Right atrium auricular region (tissue), 2 donors: ENCODE measurements around the gene HMX2. TPM values are rescaled to one million over a fixed set of nuclear protein-coding genes. Genes with fewer than 3 reads are reported as not detected.

Experiments
- DNase-seq: peaks from one replicate; pipeline ENCODE4 v3.0.0-alpha.2; 2019; ENCODE audit warnings: low spot score
- H3K27ac ChIP-seq, 2 donors: fragments of 200-600 bp; sonication (generic); 1 replicate in 1 of 2; 2 replicates in 1 of 2; pipeline ENCODE4 v1.5.1; 2016 to 2019
- H3K27me3 ChIP-seq, 2 donors: fragments of 200-600 bp; sonication (generic); one replicate each; pipeline versions ENCODE4 v1.5.1 to v1.6.0; 2017 to 2019
- H3K36me3 ChIP-seq: fragments of 200-600 bp; sonication (generic); one replicate; pipeline ENCODE4 v1.5.1; 2016
- H3K4me1 ChIP-seq, 2 donors: fragments of 200-600 bp; sonication (generic); one replicate each; pipeline versions ENCODE4 v1.5.1 to v1.6.0; 2017 to 2019
- H3K4me3 ChIP-seq, 2 donors: fragments of 200-600 bp; sonication (generic); 1 replicate in 1 of 2; 2 replicates in 1 of 2; pipeline ENCODE4 v1.5.1; 2017 to 2019; ENCODE audit warnings: mild to moderate bottlenecking in 1 of 2, moderate library complexity in 1 of 2
- H3K9me3 ChIP-seq, 2 donors: fragments of 200-600 bp; sonication (generic); one replicate each; pipeline ENCODE4 v1.5.1; 2019
- CTCF ChIP-seq, 2 donors: fragments of 200-600 bp; sonication (generic); IDR thresholded peaks; one replicate each; pipeline ENCODE4 v1.5.1; 2019; ENCODE audit warnings: antibody characterized with exemption in 2 of 2
- total RNA-seq, 2 donors: library from RNA; depleted of rRNA; stranded (reverse); fragments of >200 nt; gene quantifications; one replicate each; pipeline ENCODE4 v1.1.0, GENCODE V29; 2016

HMX2 gene
- total RNA-seq: not detected

- TF ChIP-seq CTCF (IDR thresholded peaks at IDR 0.05): no peak
- H3K9me3 ChIP-seq: no peaks in the 10 kb centered on the region
- no peak within 1 kb of the TSS for H3K27ac ChIP-seq
- H3K4me3 ChIP-seq: no peak within 1 kb of the TSS
- no peaks in the 10 kb centered on the region for H3K36me3 ChIP-seq
- peaks cover 88 to 89% of the 10 kb centered on the region in 2 donors for H3K27me3 ChIP-seq
- H3K4me1 ChIP-seq: peaks cover 0 to 58% of the 10 kb centered on the region in 2 donors
- no peak for DNase-seq
Observed at GRCh38 chr10:123147635-123148413, at the start of gene HMX2. Gene HMX2, plus strand, starts transcription at chr10:123148136. Its CDS starts 243 bp downstream, at chr10:123148379.

DNA sequence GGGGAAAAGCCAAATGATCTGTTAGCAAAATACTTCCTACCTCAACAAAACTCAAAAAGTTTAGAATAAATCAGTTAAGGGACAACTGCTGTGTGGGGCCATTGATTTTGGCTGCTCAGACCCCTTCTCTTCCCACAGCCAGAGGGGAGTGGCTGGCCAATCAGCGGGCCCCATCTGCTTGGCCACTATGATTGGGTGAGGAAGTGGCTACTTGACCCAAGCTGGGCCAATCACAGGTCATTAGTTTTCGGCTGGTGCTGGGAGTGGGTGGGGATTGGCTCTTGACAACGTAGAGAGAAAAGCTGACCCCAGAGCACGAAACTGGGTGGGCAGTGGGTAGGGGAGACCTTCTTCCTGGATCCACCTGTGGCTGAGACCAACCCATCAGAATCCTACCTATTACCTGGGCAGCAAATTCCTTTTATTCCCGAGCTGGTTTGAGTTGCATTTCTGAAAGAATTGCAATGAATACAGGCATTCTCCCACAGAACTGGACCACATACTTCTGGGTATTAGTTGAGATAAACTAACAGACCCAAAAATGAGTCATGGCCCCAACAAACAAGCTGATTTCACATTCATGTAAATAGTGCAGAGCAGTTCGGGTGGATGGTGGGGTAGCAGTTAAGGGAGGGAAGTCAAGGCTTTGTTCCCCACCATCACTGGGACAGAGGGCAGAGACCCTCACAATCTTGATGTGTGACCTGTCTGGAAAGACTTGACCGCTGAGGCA is 47.7 kb upstream of the HMX2 start:
- Histone ChIP-seq H3K36me3 (no peaks in the 10 kb centered on the region), H3K27ac (no peak overlapping the region), H3K4me1 (no peaks in the 10 kb centered on the region), H3K27me3 (no peaks in the 10 kb centered on the region), H3K9me3 (no peaks in the 10 kb centered on the region), H3K4me3 (no peak overlapping the region)
- no peak for DNase-seq
- TF ChIP-seq CTCF (IDR thresholded peaks at IDR 0.05): no peak

DNA sequence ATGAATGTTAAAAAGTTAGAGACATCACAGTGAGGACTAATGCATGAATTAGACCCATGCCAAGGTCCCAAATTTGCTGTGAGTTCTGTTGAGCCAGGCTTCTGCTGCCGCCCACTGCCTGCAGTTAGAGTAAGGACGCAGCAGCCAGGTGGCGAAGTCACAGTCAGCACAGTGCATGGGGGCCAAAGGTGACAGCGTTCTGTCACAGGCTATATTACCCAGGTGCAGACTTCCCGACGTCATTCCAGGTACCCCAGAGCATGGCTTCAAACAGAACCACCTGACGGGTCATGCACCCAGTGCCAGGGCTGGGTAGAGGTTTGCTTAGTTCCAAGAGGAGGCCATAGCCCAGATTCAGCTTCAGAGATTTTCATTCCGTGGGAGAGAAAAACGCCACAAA is 46.1 kb upstream of the HMX2 start:
- no peaks in the 10 kb centered on the region for H3K36me3 ChIP-seq
- H3K4me3 ChIP-seq: no peak overlapping the region
- DNase-seq: no peak
- TF ChIP-seq CTCF (IDR thresholded peaks at IDR 0.05): no peak
- H3K9me3 ChIP-seq: no peaks in the 10 kb centered on the region
- no peak overlapping the region for H3K27ac ChIP-seq
- no peaks in the 10 kb centered on the region for H3K4me1 ChIP-seq
- H3K27me3 ChIP-seq: no peaks in the 10 kb centered on the region

DNA sequence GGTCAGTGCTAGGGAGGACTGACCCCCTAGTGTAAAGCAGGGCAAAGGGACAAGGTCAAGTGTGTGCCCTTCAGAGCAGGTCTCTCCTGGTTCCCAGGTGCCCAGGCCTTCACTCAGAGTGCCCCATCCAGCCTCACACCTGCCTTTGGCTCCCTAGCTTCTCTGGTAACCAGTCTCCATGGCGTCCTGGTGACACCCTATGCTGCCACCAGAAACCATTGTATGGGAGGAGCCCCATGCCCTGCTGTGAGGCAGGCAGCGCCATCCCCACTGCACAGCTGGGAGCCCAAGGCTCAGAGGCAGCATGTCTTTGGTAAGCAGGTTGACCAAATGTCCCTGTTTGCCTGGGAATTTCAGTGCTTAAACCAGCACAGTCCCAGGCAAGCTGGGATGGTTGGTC is 45.3 kb upstream of the HMX2 start:
- no peak for DNase-seq
- Histone ChIP-seq H3K9me3 (no peaks in the 10 kb centered on the region), H3K4me1 (no peaks in the 10 kb centered on the region), H3K27me3 (no peaks in the 10 kb centered on the region), H3K27ac (no peak overlapping the region), H3K36me3 (no peaks in the 10 kb centered on the region), H3K4me3 (no peak overlapping the region)
- TF ChIP-seq CTCF (IDR thresholded peaks at IDR 0.05): no peak

GRCh38 chr10:123103944-123104343 is 44.0 kb upstream of the HMX2 start:
- no peaks in the 10 kb centered on the region for H3K4me1 ChIP-seq
- TF ChIP-seq CTCF (IDR thresholded peaks at IDR 0.05): no peak
- H3K4me3 ChIP-seq: no peak overlapping the region
- H3K36me3 ChIP-seq: no peaks in the 10 kb centered on the region
- no peak overlapping the region for H3K27ac ChIP-seq
- no peak for DNase-seq
- no peaks in the 10 kb centered on the region for H3K27me3 ChIP-seq
- no peaks in the 10 kb centered on the region for H3K9me3 ChIP-seq
